ENCODE measurements around the gene SIGLEC5.

DNA sequence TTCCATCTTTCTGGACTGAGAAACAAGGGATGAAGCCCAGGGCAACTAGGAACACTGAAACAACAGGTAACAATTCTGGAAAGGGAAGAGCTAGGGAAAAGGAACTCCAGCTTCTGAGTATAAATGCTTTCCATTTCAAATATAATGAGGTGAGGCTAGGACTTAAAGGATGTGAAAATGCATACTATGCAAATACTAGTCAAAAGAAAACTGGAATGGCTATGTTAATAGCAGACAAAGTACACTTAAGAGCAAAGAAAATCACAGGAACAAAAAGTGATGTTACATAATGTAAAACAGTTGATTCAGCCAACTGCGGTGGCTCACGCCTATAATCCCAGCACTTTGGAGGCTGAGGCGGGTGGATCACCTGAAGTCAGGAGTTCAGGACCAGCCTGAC, 10.2 kb upstream of the SIGLEC5 start:
- TF ChIP-seq, protein P1, sequence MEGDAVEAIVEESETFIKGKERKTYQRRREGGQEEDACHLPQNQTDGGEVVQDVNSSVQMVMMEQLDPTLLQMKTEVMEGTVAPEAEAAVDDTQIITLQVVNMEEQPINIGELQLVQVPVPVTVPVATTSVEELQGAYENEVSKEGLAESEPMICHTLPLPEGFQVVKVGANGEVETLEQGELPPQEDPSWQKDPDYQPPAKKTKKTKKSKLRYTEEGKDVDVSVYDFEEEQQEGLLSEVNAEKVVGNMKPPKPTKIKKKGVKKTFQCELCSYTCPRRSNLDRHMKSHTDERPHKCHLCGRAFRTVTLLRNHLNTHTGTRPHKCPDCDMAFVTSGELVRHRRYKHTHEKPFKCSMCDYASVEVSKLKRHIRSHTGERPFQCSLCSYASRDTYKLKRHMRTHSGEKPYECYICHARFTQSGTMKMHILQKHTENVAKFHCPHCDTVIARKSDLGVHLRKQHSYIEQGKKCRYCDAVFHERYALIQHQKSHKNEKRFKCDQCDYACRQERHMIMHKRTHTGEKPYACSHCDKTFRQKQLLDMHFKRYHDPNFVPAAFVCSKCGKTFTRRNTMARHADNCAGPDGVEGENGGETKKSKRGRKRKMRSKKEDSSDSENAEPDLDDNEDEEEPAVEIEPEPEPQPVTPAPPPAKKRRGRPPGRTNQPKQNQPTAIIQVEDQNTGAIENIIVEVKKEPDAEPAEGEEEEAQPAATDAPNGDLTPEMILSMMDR (IDR thresholded peaks at IDR 0.05): no peak
- no peak for TF ChIP-seq POLR2A (IDR thresholded peaks at IDR 0.05)

Data from lower leg skin (tissue), 3 donors.